A673 (cell line): ENCODE measurements around the gene NEURL1B.
A peak's percentile ranks its signal among the peaks of the same experiment; 100 is the strongest.

Experiments
- EZH2 ChIP-seq: fragments of 200-600 bp; sonication (generic); IDR thresholded peaks from 2 replicates; pipeline ENCODE4 v1.6.1; 2017; ENCODE audit warnings: borderline replicate concordance, low read depth, mild to moderate bottlenecking, mixed read lengths, antibody characterized with exemption, low read length; ENCODE audit not compliant: poor library complexity, severe bottlenecking
- TF ChIP-seq, protein P1 (sequence below): fragments of 300-800, 200-600 bp; sonication (generic); conservative IDR thresholded peaks from 2 replicates; pipeline ENCODE4 v1.5.1; 2017; ENCODE audit warnings: low read depth, mild to moderate bottlenecking, antibody characterized with exemption, low read length, moderate library complexity, mixed read lengths

GRCh38 chr5:172716796-172717313 is 75.8 kb downstream of the NEURL1B start:
- TF ChIP-seq, protein P1, sequence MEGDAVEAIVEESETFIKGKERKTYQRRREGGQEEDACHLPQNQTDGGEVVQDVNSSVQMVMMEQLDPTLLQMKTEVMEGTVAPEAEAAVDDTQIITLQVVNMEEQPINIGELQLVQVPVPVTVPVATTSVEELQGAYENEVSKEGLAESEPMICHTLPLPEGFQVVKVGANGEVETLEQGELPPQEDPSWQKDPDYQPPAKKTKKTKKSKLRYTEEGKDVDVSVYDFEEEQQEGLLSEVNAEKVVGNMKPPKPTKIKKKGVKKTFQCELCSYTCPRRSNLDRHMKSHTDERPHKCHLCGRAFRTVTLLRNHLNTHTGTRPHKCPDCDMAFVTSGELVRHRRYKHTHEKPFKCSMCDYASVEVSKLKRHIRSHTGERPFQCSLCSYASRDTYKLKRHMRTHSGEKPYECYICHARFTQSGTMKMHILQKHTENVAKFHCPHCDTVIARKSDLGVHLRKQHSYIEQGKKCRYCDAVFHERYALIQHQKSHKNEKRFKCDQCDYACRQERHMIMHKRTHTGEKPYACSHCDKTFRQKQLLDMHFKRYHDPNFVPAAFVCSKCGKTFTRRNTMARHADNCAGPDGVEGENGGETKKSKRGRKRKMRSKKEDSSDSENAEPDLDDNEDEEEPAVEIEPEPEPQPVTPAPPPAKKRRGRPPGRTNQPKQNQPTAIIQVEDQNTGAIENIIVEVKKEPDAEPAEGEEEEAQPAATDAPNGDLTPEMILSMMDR = peak; percentile 76
- TF ChIP-seq EZH2 = no peak
